Smooth muscle cell (in vitro differentiated cells): ENCODE data around the gene HAO2. TPM values are rescaled to one million over a fixed set of nuclear protein-coding genes. Genes with fewer than 3 reads are reported as not detected.

Source experiments
- DNase-seq: peaks from one replicate; lab custom pipeline; 2025; ENCODE audit not compliant: unreplicated experiment; lab: John Stamatoyannopoulos, UW
- H2AFZ ChIP-seq: fragments of 200-600 bp; sonication (generic); 2 replicates; pipeline ENCODE4 v1.6.0; 2016; ENCODE audit warnings: antibody characterized with exemption, low read depth, mild to moderate bottlenecking
- H3F3A ChIP-seq: fragments of 200-600 bp; sonication (generic); 2 replicates; pipeline ENCODE4 v1.6.0; 2017; ENCODE audit warnings: antibody characterized with exemption, low read depth
- H3K27ac ChIP-seq: fragments of 200-600 bp; sonication (generic); 2 replicates; pipeline ENCODE4 v1.5.1; 2016; ENCODE audit warnings: low read depth, mild to moderate bottlenecking
- H3K27me3 ChIP-seq: fragments of 200-600 bp; sonication (generic); 2 replicates; pipeline ENCODE4 v1.6.1; 2016; ENCODE audit warnings: low read depth, mild to moderate bottlenecking
- H3K36me3 ChIP-seq: fragments of 200-600 bp; sonication (generic); 2 replicates; pipeline ENCODE4 v1.5.1; 2016; ENCODE audit warnings: low read depth
- H3K4me1 ChIP-seq: fragments of 200-600 bp; sonication (generic); 2 replicates; pipeline ENCODE4 v1.5.1; 2016; ENCODE audit warnings: low read depth
- H3K4me2 ChIP-seq: fragments of 200-600 bp; sonication (generic); 2 replicates; pipeline ENCODE4 v1.6.0; 2016; ENCODE audit warnings: mild to moderate bottlenecking
- H3K4me3 ChIP-seq: fragments of 200-600 bp; sonication (generic); 2 replicates; pipeline ENCODE4 v1.5.1; 2016; ENCODE audit warnings: mild to moderate bottlenecking
- H3K79me2 ChIP-seq: fragments of 200-600 bp; sonication (generic); 2 replicates; pipeline ENCODE4 v1.6.0; 2016; ENCODE audit warnings: low read depth, mild to moderate bottlenecking
- H3K9ac ChIP-seq: fragments of 200-600 bp; sonication (generic); 2 replicates; pipeline ENCODE4 v1.6.0; 2016; ENCODE audit warnings: low read depth
- H3K9me3 ChIP-seq: fragments of 200-600 bp; sonication (generic); replicated peaks from 2 replicates; pipeline ENCODE4 v1.5.1; 2016; ENCODE audit warnings: low read depth
- H4K20me1 ChIP-seq: fragments of 200-600 bp; sonication (generic); 2 replicates; pipeline ENCODE4 v1.6.0; 2016; ENCODE audit warnings: low read depth
- CTCF ChIP-seq: fragments of 200-600 bp; sonication (generic); IDR thresholded peaks from 2 replicates; pipeline ENCODE4 v1.5.1; 2017; ENCODE audit warnings: borderline replicate concordance, mild to moderate bottlenecking, antibody characterized with exemption; ENCODE audit not compliant: insufficient read depth, poor library complexity, severe bottlenecking
- WGBS: methylation state at CpG from one replicate; pipeline ENCODE4 v1.1.7; 2016; ENCODE audit warnings: low lambda C conversion rate; 5-methylcytosine and 5-hydroxymethylcytosine counted together
- polyA plus RNA-seq: library from polyadenylated mRNA; unstranded; fragments of >200 nt; fragmentation: Nextera tagmentation; extraction: Ambion mirVana; gene quantifications from 2 replicates; pipeline ENCODE4 v1.2.1, GENCODE V29; 2016
- total RNA-seq: library from RNA; depleted of rRNA; stranded (reverse); fragments of >200 nt; gene quantifications from 2 replicates; pipeline ENCODE4 v1.2.3, GENCODE V29; 2014

The HAO2 gene
- total and polyA plus RNA-seq, 2 experiments from 2014 or later, result not detected

GRCh38 chr1:119429687-119430086, 61.1 kb downstream of the HAO2 start:
- Histone ChIP-seq H3K27me3 (no peaks in the 10 kb centered on the region), H3K9ac (no peak overlapping the region), H3K4me1 (no peaks in the 10 kb centered on the region), H4K20me1 (no peaks in the 10 kb centered on the region), H3K79me2 (no peaks in the 10 kb centered on the region), H3K9me3 (no peaks in the 10 kb centered on the region), H2AFZ (no peak overlapping the region), H3K36me3 (no peaks in the 10 kb centered on the region), H3F3A (no peaks in the 10 kb centered on the region), H3K27ac (no peak overlapping the region), H3K4me2 (no peak overlapping the region), H3K4me3 (no peak overlapping the region)
- no peak for TF ChIP-seq CTCF
- 74% methylated on average over 4 of the region's 4 CpGs for WGBS
- no peak for DNase-seq

- DNase-seq, result no peak
- Histone ChIP-seq H3K9ac (no peak overlapping the region), H3K36me3 (no peaks in the 10 kb centered on the region), H3K4me2 (no peak overlapping the region), H3F3A (no peaks in the 10 kb centered on the region), H3K27ac (no peak overlapping the region), H3K9me3 (no peaks in the 10 kb centered on the region), H3K4me1 (no peaks in the 10 kb centered on the region), H4K20me1 (no peaks in the 10 kb centered on the region), H3K27me3 (no peaks in the 10 kb centered on the region), H3K79me2 (no peaks in the 10 kb centered on the region), H2AFZ (no peak overlapping the region), H3K4me3 (no peak overlapping the region)
- no peak for TF ChIP-seq CTCF
- 92% methylated on average over 2 of the region's 2 CpGs for WGBS
Measured at GRCh38 chr1:119430486-119430885, 61.9 kb downstream of the HAO2 start.

- 61% methylated on average over 3 of the region's 3 CpGs for WGBS
- no peak for DNase-seq
- Histone ChIP-seq H4K20me1 (no peaks in the 10 kb centered on the region), H2AFZ (no peak overlapping the region), H3K9ac (no peak overlapping the region), H3K27me3 (no peaks in the 10 kb centered on the region), H3K27ac (no peak overlapping the region), H3F3A (no peaks in the 10 kb centered on the region), H3K79me2 (no peaks in the 10 kb centered on the region), H3K36me3 (no peaks in the 10 kb centered on the region), H3K4me3 (no peak overlapping the region), H3K9me3 (no peaks in the 10 kb centered on the region), H3K4me2 (no peak overlapping the region), H3K4me1 (no peaks in the 10 kb centered on the region)
- no peak for TF ChIP-seq CTCF
Measured at GRCh38 chr1:119431836-119432235, 63.3 kb downstream of the HAO2 start.

GRCh38 chr1:119435052-119435451, 66.5 kb downstream of the HAO2 start:
- no peak overlapping the region for H3K4me2 ChIP-seq
- DNase-seq, result no peak
- H3F3A ChIP-seq, result no peaks in the 10 kb centered on the region
- no peaks in the 10 kb centered on the region for H3K79me2 ChIP-seq
- no peak overlapping the region for H2AFZ ChIP-seq
- H3K27ac ChIP-seq, result no peak overlapping the region
- H3K9me3 ChIP-seq, result no peaks in the 10 kb centered on the region
- H3K27me3 ChIP-seq, result no peaks in the 10 kb centered on the region
- no peaks in the 10 kb centered on the region for H3K36me3 ChIP-seq
- no peak overlapping the region for H3K4me3 ChIP-seq
- WGBS, result 89% methylated on average over 3 of the region's 3 CpGs
- TF ChIP-seq CTCF, result no peak
- H3K9ac ChIP-seq, result no peak overlapping the region
- H4K20me1 ChIP-seq, result no peaks in the 10 kb centered on the region
- H3K4me1 ChIP-seq, result no peaks in the 10 kb centered on the region
